T-helper 2 cell treated with Interferon-gamma antibody and Interleukin-4, amounts not matched to agents 100 ng/mL and 5 ng/mL, for 36 hours (primary cell): ENCODE results near the gene EWSR1. TPM values are rescaled to one million over a fixed set of nuclear protein-coding genes. Genes with fewer than 3 reads are reported as not detected.

Experiments used
- intact Hi-C: fragments of 100-400 bp; cut with micrococcal nuclease; formaldehyde crosslinking; loops from one replicate; pipeline ENCODE4 v1.15.1; 2023
- total RNA-seq: library from RNA; stranded (reverse); gene quantifications from 2 replicates; pipeline ENCODE4 v1.2.3, GENCODE V29; 2022

EWSR1 gene
- total RNA-seq, 1 donor from 2014 or later = 400 TPM

GRCh38 chr22:29267462-29267857 is 608 bp upstream of the EWSR1 start:
- intact Hi-C loops = loop anchor here (5.0 kb wide), 2 partner anchors 40 to 525 kb away; partner anchors contain the start of genes CHEK2, GAS2L1 and HSCB

- intact Hi-C loops = loop anchor here (5.0 kb wide), 2 partner anchors 39 to 526 kb away; partner anchors contain the start of genes CHEK2, GAS2L1 and HSCB
Measured at GRCh38 chr22:29268511-29269229, 602 bp downstream of the EWSR1 start.

- intact Hi-C loops = loop anchor here (5.0 kb wide), 2 partner anchors 38 to 527 kb away; partner anchors contain the start of genes CHEK2, GAS2L1 and HSCB
Measured at GRCh38 chr22:29269230-29269604, 1.1 kb downstream of the EWSR1 start.

- intact Hi-C loops = loop anchor here (5.0 kb wide), 2 partner anchors 37 to 528 kb away; partner anchors contain the start of genes CHEK2, GAS2L1 and HSCB
Measured at GRCh38 chr22:29269731-29270474, 1.8 kb downstream of the EWSR1 start.

GRCh38 chr22:29270475-29271271 is 2.6 kb downstream of the EWSR1 start:
- intact Hi-C loops = no loop called here

GRCh38 chr22:29272624-29273023 is 4.6 kb downstream of the EWSR1 start:
- intact Hi-C loops = no loop called here

GRCh38 chr22:29275167-29275566 is 7.1 kb downstream of the EWSR1 start:
- intact Hi-C loops = no loop called here

GRCh38 chr22:29275819-29276565 is 7.9 kb downstream of the EWSR1 start:
- intact Hi-C loops = no loop called here

- intact Hi-C loops = no loop called here
Measured at GRCh38 chr22:29277927-29278326, 9.9 kb downstream of the EWSR1 start.

GRCh38 chr22:29284196-29284595 is 16.1 kb downstream of the EWSR1 start:
- intact Hi-C loops = no loop called here

- intact Hi-C loops = no loop called here
Measured at GRCh38 chr22:29288837-29289236, 20.8 kb downstream of the EWSR1 start.

- intact Hi-C loops = no loop called here
Measured at GRCh38 chr22:29290061-29290460, 22.0 kb downstream of the EWSR1 start.

GRCh38 chr22:29291215-29291614 is 23.1 kb downstream of the EWSR1 start:
- intact Hi-C loops = no loop called here

- intact Hi-C loops = no loop called here
Measured at GRCh38 chr22:29292379-29292778, 24.3 kb downstream of the EWSR1 start.

- intact Hi-C loops = no loop called here
Measured at GRCh38 chr22:29298641-29299040, 30.6 kb downstream of the EWSR1 start.

GRCh38 chr22:29299136-29299900 is 31.2 kb downstream of the EWSR1 start:
- intact Hi-C loops = no loop called here

GRCh38 chr22:29300467-29300806 is 32.4 kb downstream of the EWSR1 start:
- intact Hi-C loops = no loop called here

GRCh38 chr22:29300807-29301601 is 32.9 kb downstream of the EWSR1 start:
- intact Hi-C loops = no loop called here

GRCh38 chr22:29301716-29302401 is 33.8 kb downstream of the EWSR1 start:
- intact Hi-C loops = no loop called here
